GM18505 (cell line): ENCODE data around the gene TMEM63B.
A peak's percentile ranks its signal among the peaks of the same experiment; 100 is the strongest.

Experiments
- ATAC-seq: cut with Tn5 transposase; IDR thresholded peaks from one replicate; pipeline ENCODE4 v1.9.1; 2021; ENCODE audit not compliant: unreplicated experiment
- POLR2A ChIP-seq: IDR thresholded peaks from 4 replicates; pipeline ENCODE4 v1.6.1; 2011; ENCODE audit warnings: borderline replicate concordance; ENCODE audit not compliant: insufficient read depth, insufficient read length; ENCODE audit errors: extremely low read depth

The TMEM63B gene

GRCh38 chr6:44119704-44120262 is 7.6 kb upstream of the TMEM63B start:
- ATAC-seq: no peak
- no peak for TF ChIP-seq POLR2A

DNA sequence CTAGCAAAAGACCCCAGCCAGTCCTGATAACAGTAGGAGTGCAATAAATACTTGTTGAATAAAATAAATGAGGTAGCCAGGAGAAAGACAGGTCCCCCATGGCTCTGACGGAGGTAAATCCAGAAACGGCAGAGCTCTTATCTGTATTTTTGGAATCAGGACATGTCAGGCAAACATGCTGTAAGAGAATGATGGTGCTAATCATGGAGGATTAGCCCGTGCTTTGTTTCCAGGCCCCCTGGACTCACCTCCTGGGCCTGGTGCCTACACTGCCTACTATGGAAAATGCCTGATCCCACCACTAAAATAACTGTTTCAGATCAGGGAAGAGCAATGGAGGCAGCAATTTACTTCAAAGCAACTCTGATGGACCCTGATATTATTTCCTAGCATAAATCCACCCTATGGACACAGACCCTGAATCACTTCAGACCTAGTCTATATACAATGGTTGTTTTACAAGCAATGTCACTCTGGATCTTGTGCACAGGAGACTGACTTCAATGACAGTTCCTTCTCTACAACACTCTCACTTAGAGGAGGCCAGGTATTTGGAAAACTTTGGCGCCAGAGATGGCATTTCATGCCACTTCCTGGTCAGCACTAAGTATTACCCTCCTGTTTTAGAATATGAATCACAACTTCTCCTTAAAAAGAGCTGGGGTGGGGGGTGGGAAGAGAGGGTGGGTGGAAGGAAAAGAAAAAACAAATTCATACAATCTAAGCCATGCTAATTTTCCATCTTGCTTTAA is 6.5 kb upstream of the TMEM63B start:
- ATAC-seq: no peak
- TF ChIP-seq POLR2A: no peak

- no peak for TF ChIP-seq POLR2A
- no peak for ATAC-seq
Measured at GRCh38 chr6:44122801-44123200, 4.6 kb upstream of the TMEM63B start.

DNA sequence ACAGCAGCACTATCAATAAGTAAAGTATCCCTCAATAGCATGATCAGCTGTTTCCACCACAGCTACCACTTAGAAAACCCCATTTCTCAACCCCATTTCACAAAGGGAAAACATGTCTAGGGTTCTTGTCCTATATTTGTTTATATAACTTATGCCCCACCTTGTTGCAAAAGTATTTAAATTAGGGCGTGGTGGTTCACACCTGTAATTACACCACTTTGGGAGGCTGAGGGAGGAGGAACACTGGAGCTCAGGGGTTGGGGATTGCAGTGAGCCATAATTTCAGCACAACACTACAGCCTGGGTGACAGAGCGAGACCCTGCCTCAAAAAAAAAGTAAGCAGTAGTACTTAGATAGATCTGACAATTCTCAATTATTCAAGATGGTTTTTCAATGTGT is 3.8 kb upstream of the TMEM63B start:
- TF ChIP-seq POLR2A: no peak
- no peak for ATAC-seq

- TF ChIP-seq POLR2A: peak; percentile 42
- ATAC-seq: peak; percentile 34
Measured at GRCh38 chr6:44126320-44127149, 819 bp upstream of the TMEM63B start.

DNA sequence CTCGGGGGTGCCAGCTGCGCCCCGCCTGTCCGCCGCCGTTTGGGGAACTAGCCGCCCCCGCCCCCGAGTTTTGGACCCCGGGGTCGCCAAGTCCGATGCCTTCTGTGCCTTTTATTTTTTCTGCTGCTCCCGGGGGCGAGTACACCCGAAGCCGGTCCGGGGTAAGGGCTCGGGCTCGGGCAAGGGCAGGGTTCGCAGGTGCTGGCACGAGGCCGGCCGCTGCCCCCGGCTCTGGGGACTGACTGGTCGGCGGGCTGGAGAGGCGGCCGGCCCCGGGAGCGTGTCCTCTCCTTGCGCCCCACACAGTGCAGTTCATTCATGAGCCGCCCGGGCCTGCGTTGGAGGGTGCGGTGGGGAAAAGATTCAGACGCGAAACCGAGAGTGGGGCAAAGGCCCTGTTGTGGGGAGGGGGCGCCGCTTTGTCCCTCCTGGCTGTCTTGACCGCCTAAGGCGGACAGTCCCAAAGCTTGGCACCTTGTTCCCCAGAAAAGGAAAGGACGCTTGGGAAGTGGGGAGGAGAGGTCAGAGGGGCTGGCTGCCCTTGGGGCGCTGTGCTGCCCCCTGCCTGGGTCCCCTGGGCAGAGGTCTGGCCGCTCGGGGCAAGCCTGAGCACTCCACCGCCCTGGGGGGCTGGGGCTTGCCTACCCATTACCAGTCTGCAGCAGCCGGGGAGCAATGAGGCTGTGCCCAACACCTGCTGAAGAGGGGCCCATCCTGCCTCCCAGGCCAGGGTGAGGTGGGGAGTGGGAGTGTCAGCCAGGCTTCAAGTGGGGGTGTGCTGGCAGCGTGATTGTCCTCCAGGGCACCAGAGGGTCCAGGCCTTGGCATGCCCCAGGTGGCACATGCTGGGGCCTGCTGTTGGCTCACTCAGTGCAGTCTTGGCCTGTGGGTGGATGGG is 915 bp downstream of the TMEM63B start:
- TF ChIP-seq POLR2A: no peak
- ATAC-seq: no peak

DNA sequence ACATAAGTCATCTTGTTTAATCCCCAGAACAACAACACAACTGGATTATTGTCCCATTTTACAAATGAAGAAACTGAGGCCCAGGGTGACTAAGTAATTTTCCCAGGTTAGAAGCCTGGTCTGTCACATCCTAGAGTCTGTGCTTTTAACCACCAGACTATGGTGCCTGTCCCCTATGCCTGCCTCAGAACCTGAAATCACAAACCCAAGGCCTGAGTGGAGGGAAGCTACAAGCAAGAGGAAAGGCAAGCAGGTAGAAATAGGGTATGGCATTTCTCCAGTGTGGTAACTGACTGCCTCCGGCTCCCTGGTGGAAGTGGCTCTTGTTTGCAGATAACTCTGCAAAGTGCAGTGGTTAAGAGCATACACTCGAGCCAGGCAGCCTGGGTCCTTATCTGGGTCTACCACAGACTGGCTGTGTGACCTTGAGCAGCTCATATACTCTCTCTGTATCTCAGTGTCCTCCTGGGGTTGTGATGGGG is 2.5 kb downstream of the TMEM63B start:
- ATAC-seq: no peak

GRCh38 chr6:44131892-44132291 is 4.5 kb downstream of the TMEM63B start:
- no peak for ATAC-seq

More for the DNA sequence above, 2.5 kb downstream of the TMEM63B start:
- no peak for TF ChIP-seq POLR2A

DNA sequence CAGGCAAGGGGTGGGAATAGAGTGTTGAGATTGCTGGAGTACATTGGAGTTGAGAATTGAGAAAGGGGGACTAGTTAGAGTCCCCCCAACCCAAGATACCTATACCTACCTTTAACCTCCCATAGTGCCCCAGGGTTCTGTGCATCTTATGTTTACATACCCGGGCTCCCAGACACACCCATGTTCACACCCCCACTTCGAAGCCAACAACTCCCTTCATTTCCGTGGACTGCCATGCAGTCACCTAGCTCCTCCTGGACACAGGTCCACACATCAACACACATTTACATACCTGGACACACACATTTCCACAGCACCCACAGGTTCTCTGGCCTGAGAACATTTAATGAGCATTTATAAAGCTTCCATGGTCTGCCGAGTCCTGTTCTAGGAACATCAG is 5.1 kb downstream of the TMEM63B start:
- TF ChIP-seq POLR2A: no peak
- no peak for ATAC-seq

More at GRCh38 chr6:44131892-44132291, 4.5 kb downstream of the TMEM63B start:
- no peak for TF ChIP-seq POLR2A

DNA sequence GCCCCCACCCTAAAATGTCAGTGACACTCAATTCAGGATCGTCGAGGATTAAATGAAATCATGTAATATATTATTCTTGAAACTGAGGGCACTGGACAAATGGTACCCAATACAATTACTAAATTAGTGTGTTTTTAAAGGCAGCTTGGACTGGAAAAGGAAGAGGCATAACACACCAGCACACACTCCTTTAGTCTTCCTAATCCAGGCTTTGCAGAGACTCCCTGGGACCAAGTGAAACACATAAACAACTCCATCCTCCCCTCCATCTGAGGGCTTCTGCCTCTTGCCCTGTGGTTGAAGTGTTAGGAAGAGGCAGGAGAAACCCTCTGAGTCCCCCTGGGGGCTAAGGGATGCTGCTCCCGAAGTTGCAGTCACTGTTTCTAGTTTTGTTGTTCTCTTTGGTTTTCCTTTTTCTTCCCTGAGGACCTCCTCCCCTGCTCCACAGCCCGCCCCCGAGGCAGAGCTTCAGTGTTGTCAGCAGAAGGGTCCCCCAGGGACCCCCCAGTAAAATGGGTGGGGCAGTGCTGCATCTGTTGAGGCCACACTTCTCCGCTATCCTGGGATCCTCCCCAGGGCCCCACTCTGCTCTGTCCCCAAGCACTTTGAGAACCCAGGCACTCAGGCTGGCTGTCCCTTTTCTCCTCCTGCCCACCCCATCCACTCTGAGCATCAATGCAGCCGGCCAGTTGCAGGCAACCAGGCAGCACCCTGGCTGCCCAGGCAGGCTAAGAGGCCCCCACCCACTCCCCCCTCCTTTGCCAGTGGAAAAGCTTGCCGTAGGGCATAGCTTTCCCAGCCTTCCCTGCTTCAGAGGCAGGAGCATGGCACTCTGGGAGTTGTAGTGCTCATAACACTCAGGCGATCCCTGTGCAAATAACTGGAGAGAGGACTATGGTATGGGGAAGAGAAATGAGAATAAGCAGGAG is 5.9 kb downstream of the TMEM63B start:
- no peak for TF ChIP-seq POLR2A
- no peak for ATAC-seq

DNA sequence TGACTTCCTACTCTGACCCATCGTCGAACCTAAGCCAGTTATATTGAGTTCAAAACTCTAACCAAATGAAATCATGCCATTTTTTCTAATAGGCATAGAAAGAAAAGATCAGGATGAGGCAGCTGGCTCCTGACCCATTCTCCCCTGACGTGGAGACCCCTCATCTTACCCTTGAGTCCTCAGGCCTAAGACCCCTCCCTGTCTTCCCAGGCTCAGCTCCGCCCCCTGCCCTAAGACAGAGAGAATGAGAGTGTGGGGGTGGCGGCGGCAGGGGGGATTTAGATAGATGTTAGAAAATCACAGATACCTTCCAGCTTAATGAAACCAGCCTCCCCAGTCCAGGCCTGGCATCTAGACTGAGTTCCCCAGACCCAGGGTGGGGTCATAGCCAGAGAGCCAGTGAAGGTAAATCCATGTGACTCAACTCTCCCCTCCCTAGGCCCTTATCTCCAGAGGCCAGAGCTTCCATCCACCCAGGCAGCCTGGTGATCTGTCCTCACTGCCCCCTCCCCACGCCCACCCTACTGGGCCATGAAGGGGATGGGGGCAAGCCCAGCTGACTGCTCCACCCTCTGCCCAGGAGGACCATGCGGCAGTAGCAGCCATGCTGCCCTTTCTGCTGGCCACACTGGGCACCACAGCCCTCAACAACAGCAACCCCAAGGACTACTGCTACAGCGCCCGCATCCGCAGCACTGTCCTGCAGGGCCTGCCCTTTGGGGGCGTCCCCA is 6.8 kb downstream of the TMEM63B start:
- TF ChIP-seq POLR2A: no peak
- no peak for ATAC-seq
